H1 (cell line): Measurements from ENCODE around the gene ACTRT1. TPM values are rescaled to one million over a fixed set of nuclear protein-coding genes. Genes with fewer than 3 reads are reported as not detected.

ENCODE experiments used
- CTCF ChIA-PET: fragments of 300-600 bp; sonication (Branson Sonifier 250); formaldehyde crosslinking; loops from one replicate; lab custom pipeline; 2021; ENCODE audit not compliant: partially characterized antibody; lab: Charles Lee
- POLR2A ChIA-PET: fragments of 300-600 bp; sonication (Branson Sonifier 250); formaldehyde crosslinking; loops from one replicate; lab custom pipeline; 2021; ENCODE audit warnings: inconsistent platforms; ENCODE audit not compliant: partially characterized antibody; lab: Charles Lee
- DNase-seq, 2 experiments: peaks; one replicate each; pipeline versions ENCODE4 v3.0.0 to v3.0.0-alpha.2; 2010 to 2022; ENCODE audit warnings: low spot score in 2 of 2, low read depth in 1 of 2, mixed read lengths in 1 of 2
- FAIRE-seq: peaks from 2 replicates; lab custom pipeline; 2011; peaks lifted over from hg19 to GRCh38; lab: Jason Lieb, UNC
- H2AFZ ChIP-seq: 2 replicates; pipeline ENCODE4 v1.8.1; 2012; ENCODE audit warnings: low read length, inconsistent platforms
- H2AK5ac ChIP-seq: 2 replicates; pipeline ENCODE4 v1.6.1; 2013; ENCODE audit warnings: low read depth, low read length
- H2BK120ac ChIP-seq: replicated peaks from 2 replicates; pipeline ENCODE3; 2013; ENCODE audit warnings: low read depth, low read length, inconsistent platforms
- H2BK12ac ChIP-seq: 2 replicates; pipeline ENCODE4 v1.6.1; 2013; ENCODE audit warnings: low read depth, low read length
- H2BK15ac ChIP-seq: 2 replicates; pipeline ENCODE4 v1.6.1; 2013; ENCODE audit warnings: low read length
- H2BK20ac ChIP-seq: 2 replicates; pipeline ENCODE4 v1.6.1; 2013; ENCODE audit warnings: low read length
- H2BK5ac ChIP-seq: 2 replicates; pipeline ENCODE4 v1.6.1; 2013; ENCODE audit warnings: low read depth, low read length
- H3K14ac ChIP-seq: 2 replicates; pipeline ENCODE4 v1.6.1; 2013; ENCODE audit warnings: inconsistent platforms; ENCODE audit not compliant: insufficient read length
- H3K18ac ChIP-seq: 2 replicates; pipeline ENCODE4 v1.6.1; 2013; ENCODE audit warnings: low read length; ENCODE audit errors: extremely low read depth
- H3K23ac ChIP-seq: 2 replicates; pipeline ENCODE4 v1.6.1; 2013; ENCODE audit warnings: inconsistent platforms; ENCODE audit not compliant: insufficient read length
- H3K23me2 ChIP-seq: 2 replicates; pipeline ENCODE4 v1.6.1; 2013; ENCODE audit warnings: low read depth, low read length
- H3K27ac ChIP-seq: 2 replicates; pipeline ENCODE4 v1.6.1; 2011; ENCODE audit warnings: low read depth, low read length, inconsistent platforms
- H3K27me3 ChIP-seq, 4 experiments: replicated peaks in 1 of 4; 1 replicate in 1 of 4; 2 replicates in 3 of 4; pipeline versions ENCODE4 v1.6.1 to v1.8.1; 2011 to 2013; ENCODE audit warnings: low read length in 3 of 4, mild to moderate bottlenecking in 3 of 4, inconsistent platforms in 2 of 4, mixed read lengths in 2 of 4, moderate library complexity in 1 of 4; ENCODE audit not compliant: control insufficient read depth in 3 of 4, insufficient read depth in 3 of 4; ENCODE audit errors: extremely low read depth in 1 of 4
- H3K36me3 ChIP-seq, 4 experiments: 2 replicates each; pipeline versions ENCODE4 v1.6.1 to v1.8.1; 2011 to 2013; ENCODE audit warnings: mild to moderate bottlenecking in 4 of 4, low read length in 3 of 4, moderate library complexity in 2 of 4, control low read depth in 1 of 4, inconsistent platforms in 1 of 4; ENCODE audit not compliant: insufficient read depth in 4 of 4, control insufficient read depth in 2 of 4
- H3K4ac ChIP-seq: replicated peaks from 2 replicates; pipeline ENCODE3; 2013; ENCODE audit warnings: low read length, low read depth, mixed read lengths, inconsistent platforms; ENCODE audit not compliant: insufficient read length
- H3K4me1 ChIP-seq, 4 experiments: replicated peaks in 1 of 4; 1 replicate in 1 of 4; 2 replicates in 3 of 4; pipeline versions ENCODE4 v1.6.1 to v1.8.1; 2011 to 2013; ENCODE audit warnings: low read length in 3 of 4, inconsistent platforms in 2 of 4, mixed read lengths in 1 of 4; ENCODE audit not compliant: insufficient read depth in 4 of 4, control insufficient read depth in 3 of 4
- H3K4me2 ChIP-seq, 2 experiments: 2 replicates each; pipeline versions ENCODE4 v1.6.1 to v1.8.1; 2011 to 2013; ENCODE audit warnings: low read depth in 2 of 2, low read length in 2 of 2, control low read depth in 1 of 2, inconsistent platforms in 1 of 2, mild to moderate bottlenecking in 1 of 2; ENCODE audit not compliant: insufficient read depth in 1 of 2
- H3K4me3 ChIP-seq, 4 experiments: fragments of 200-600, 300-600 bp in 1 of 4; sonication (generic), shearing (Covaris generic), sonication (Bioruptor Twin) in 1 of 4; 2 replicates each; pipeline versions ENCODE4 v1.5.1 to v1.8.1; 2011 to 2016; ENCODE audit warnings: low read length in 4 of 4, low read depth in 3 of 4, control low read depth in 2 of 4, inconsistent platforms in 2 of 4, mild to moderate bottlenecking in 2 of 4, mixed read lengths in 1 of 4, moderate library complexity in 1 of 4; ENCODE audit not compliant: insufficient read depth in 2 of 4; ENCODE audit errors: extremely low read depth in 1 of 4
- H3K56ac ChIP-seq: replicated peaks from 2 replicates; pipeline ENCODE3; 2013; ENCODE audit warnings: low read depth, mild to moderate bottlenecking, mixed read lengths, low read length, inconsistent platforms; ENCODE audit not compliant: insufficient read length
- H3K79me1 ChIP-seq: 2 replicates; pipeline ENCODE4 v1.6.1; 2013; ENCODE audit warnings: low read depth, low read length, control low read depth
- H3K79me2 ChIP-seq, 2 experiments: 2 replicates each; pipeline versions ENCODE4 v1.6.1 to v1.8.1; 2012 to 2013; ENCODE audit warnings: low read length in 2 of 2, mild to moderate bottlenecking in 2 of 2, inconsistent platforms in 1 of 2; ENCODE audit not compliant: insufficient read depth in 2 of 2, control insufficient read depth in 1 of 2
- H3K9ac ChIP-seq, 4 experiments: replicated peaks in 1 of 4; 1 replicate in 1 of 4; 2 replicates in 3 of 4; pipeline versions ENCODE4 v1.6.1 to v1.8.1; 2011 to 2013; ENCODE audit warnings: low read depth in 3 of 4, low read length in 3 of 4, control low read depth in 2 of 4, mild to moderate bottlenecking in 2 of 4, moderate library complexity in 2 of 4, inconsistent platforms in 1 of 4; ENCODE audit errors: extremely low read depth in 1 of 4
- H3K9me3 ChIP-seq, 2 experiments: 2 replicates each; pipeline versions ENCODE4 v1.6.1 to v1.8.1; 2012 to 2013; ENCODE audit warnings: mild to moderate bottlenecking in 2 of 2, moderate library complexity in 2 of 2, control low read depth in 1 of 2, inconsistent platforms in 1 of 2, low read depth in 1 of 2, low read length in 1 of 2, mixed read lengths in 1 of 2; ENCODE audit not compliant: insufficient read depth in 2 of 2
- H4K20me1 ChIP-seq, 2 experiments: replicated peaks in 1 of 2; 2 replicates each; pipeline versions ENCODE3 to v1.8.1; 2011 to 2013; ENCODE audit warnings: inconsistent platforms in 2 of 2, low read length in 2 of 2, mild to moderate bottlenecking in 1 of 2; ENCODE audit not compliant: insufficient read depth in 2 of 2, control insufficient read depth in 1 of 2
- H4K5ac ChIP-seq: 2 replicates; pipeline ENCODE4 v1.6.1; 2013; ENCODE audit warnings: low read length, low read depth, mixed read lengths, inconsistent platforms; ENCODE audit not compliant: insufficient read length
- H4K8ac ChIP-seq: 2 replicates; pipeline ENCODE4 v1.8.0; 2013; ENCODE audit warnings: mild to moderate bottlenecking, moderate library complexity, low read length, inconsistent platforms; ENCODE audit not compliant: insufficient read depth; ENCODE audit errors: extremely low read depth
- H4K91ac ChIP-seq: replicated peaks from 2 replicates; pipeline ENCODE3; 2013; ENCODE audit warnings: low read length, mixed read lengths, inconsistent platforms; ENCODE audit not compliant: insufficient read length
- BACH1 ChIP-seq: IDR thresholded peaks from 2 replicates; pipeline ENCODE4 v1.6.1; 2012; ENCODE audit warnings: low read length, improper control_type of control experiment
- CBX8 ChIP-seq: fragments of 300-800, 300-1000 bp; sonication (generic); IDR thresholded peaks from 2 replicates; pipeline ENCODE4 v1.7.1; 2016; ENCODE audit warnings: low read depth, low read length, borderline replicate concordance
- POLR2A ChIP-seq, 2 experiments: IDR thresholded peaks; 1 replicate in 1 of 2; 2 replicates in 1 of 2; pipeline ENCODE4 v1.6.1; 2011; ENCODE audit warnings: low read depth in 2 of 2, low read length in 2 of 2, mild to moderate bottlenecking in 2 of 2; ENCODE audit errors: control extremely low read depth in 1 of 2
- POLR2AphosphoS5 ChIP-seq: IDR thresholded peaks from 2 replicates; pipeline ENCODE4 v1.6.1; 2011; ENCODE audit warnings: low read depth, low read length
- POU5F1 ChIP-seq: IDR thresholded peaks from 2 replicates; pipeline ENCODE4 v1.6.1; 2011; ENCODE audit warnings: low read depth, mild to moderate bottlenecking, low read length, moderate library complexity
- RAD21 ChIP-seq, 2 experiments: IDR thresholded peaks in 1 of 2; conservative IDR thresholded peaks in 1 of 2; 2 replicates each; pipeline ENCODE4 v1.6.1; 2011; ENCODE audit warnings: low read depth in 2 of 2, low read length in 2 of 2, improper control_type of control experiment in 1 of 2, inconsistent platforms in 1 of 2, mild to moderate bottlenecking in 1 of 2, moderate library complexity in 1 of 2
- SAP30 ChIP-seq: fragments of 300-600 bp; sonication (generic); IDR thresholded peaks from 2 replicates; pipeline ENCODE4 v1.7.1; 2012; ENCODE audit warnings: low read length, moderate library complexity, mild to moderate bottlenecking, inconsistent platforms; ENCODE audit not compliant: insufficient read depth, insufficient replicate concordance
- SP2 ChIP-seq: IDR thresholded peaks from 2 replicates; pipeline ENCODE4 v1.6.1; 2012; ENCODE audit warnings: mild to moderate bottlenecking, low read length, inconsistent platforms
- polyA plus RNA-seq, 7 experiments: library from polyadenylated mRNA; depleted of rRNA in 3 of 7; stranded (reverse) in 5 of 7; unstranded in 2 of 7; fragments of >200 nt in 5 of 7; fragments of 200-250 nt in 2 of 7; gene quantifications; 1 replicate in 5 of 7; 2 replicates in 1 of 7; 4 replicates in 1 of 7; pipeline versions ENCODE4 v1.2.1 to v1.2.3, GENCODE V29; 2011 to 2013; ENCODE audit warnings: missing spikeins in 2 of 7, mixed read lengths in 2 of 7
- total RNA-seq: library from RNA; stranded (reverse); fragmentation: NEBNext Ultra II Directional; extraction: Animal tissue kit (Norgen Biotek cat#: 25700); gene quantifications from 2 replicates; pipeline ENCODE4 v1.2.1, GENCODE V29; 2021

The ACTRT1 gene
- total and polyA plus RNA-seq, 2 of the 8 experiments (the other 6 are each of a cell fraction or from before 2014, with no cell fraction given) = 0.08 TPM; not detected in 1

DNA sequence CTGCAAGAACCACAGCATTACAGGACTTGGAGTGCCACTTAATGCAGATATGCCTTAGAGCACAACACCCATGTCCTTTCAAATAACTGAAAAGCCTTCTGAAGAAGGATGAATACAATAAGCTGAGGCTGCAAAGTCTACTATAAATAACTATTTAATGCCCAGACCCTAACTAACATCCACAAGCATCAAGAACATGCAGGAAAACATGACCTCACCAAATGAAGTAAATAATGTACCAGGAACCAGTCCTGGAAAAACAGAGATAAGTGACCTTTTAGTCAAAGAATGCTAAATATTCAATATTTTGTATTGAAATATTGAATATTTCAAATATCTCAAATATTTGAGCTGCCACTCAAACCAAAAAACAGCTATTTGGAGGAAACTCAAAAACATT, 16.9 kb downstream of the ACTRT1 start:
- POLR2A ChIA-PET = no interaction called here
- no peak overlapping the region for H3K14ac ChIP-seq
- no peak overlapping the region for H3K56ac ChIP-seq
- H2AK5ac ChIP-seq = no peak overlapping the region
- H3K79me1 ChIP-seq = no peaks in the 10 kb centered on the region
- no peak overlapping the region for H4K91ac ChIP-seq
- H3K9ac ChIP-seq = no peak overlapping the region
- H3K4me1 ChIP-seq = no peaks in the 10 kb centered on the region
- H2BK120ac ChIP-seq = no peak overlapping the region
- no peak overlapping the region for H3K4me3 ChIP-seq
- no peak for TF ChIP-seq POLR2AphosphoS5
- TF ChIP-seq RAD21 (IDR thresholded peaks at IDR 0.05 in 1 of 2, conservative IDR thresholded peaks at IDR 0.05 in 1 of 2; ENCODE audit: low read depth in 2 of 2, low read length in 2 of 2) = no peak
- no peak for TF ChIP-seq BACH1
- no peak for TF ChIP-seq POU5F1
- no peak for TF ChIP-seq CBX8
- TF ChIP-seq SAP30 = no peak
- no peak for TF ChIP-seq SP2
- no peak for TF ChIP-seq POLR2A (IDR thresholded peaks at IDR 0.05; ENCODE audit: control extremely low read depth in 1 of 2, low read depth in 2 of 2, low read length in 2 of 2)
- no peak overlapping the region for H2BK20ac ChIP-seq
- H3K4ac ChIP-seq = no peak overlapping the region
- no peak overlapping the region for H2BK12ac ChIP-seq
- no peaks in the 10 kb centered on the region for H3K23me2 ChIP-seq
- no peaks in the 10 kb centered on the region for H3K79me2 ChIP-seq
- no peaks in the 10 kb centered on the region for H3K36me3 ChIP-seq
- H4K8ac ChIP-seq = no peak overlapping the region
- CTCF ChIA-PET = no interaction called here
- no peak overlapping the region for H3K23ac ChIP-seq
- no peak overlapping the region for H3K18ac ChIP-seq
- no peaks in the 10 kb centered on the region for H3K9me3 ChIP-seq
- H3K27me3 ChIP-seq = no peaks in the 10 kb centered on the region
- no peak overlapping the region for H3K27ac ChIP-seq
- H2BK15ac ChIP-seq = no peak overlapping the region
- FAIRE-seq (no peak), DNase-seq (no peak)
- no peak overlapping the region for H4K5ac ChIP-seq
- no peaks in the 10 kb centered on the region for H4K20me1 ChIP-seq
- no peak overlapping the region for H2BK5ac ChIP-seq
- no peak overlapping the region for H3K4me2 ChIP-seq
- H2AFZ ChIP-seq = no peak overlapping the region
